ENCODE measurements around the gene RNASET2. TPM values are rescaled to one million over a fixed set of nuclear protein-coding genes. Genes with fewer than 3 reads are reported as not detected.

Gene RNASET2
- total RNA-seq, 1 donor, result 22.5 TPM

DNA sequence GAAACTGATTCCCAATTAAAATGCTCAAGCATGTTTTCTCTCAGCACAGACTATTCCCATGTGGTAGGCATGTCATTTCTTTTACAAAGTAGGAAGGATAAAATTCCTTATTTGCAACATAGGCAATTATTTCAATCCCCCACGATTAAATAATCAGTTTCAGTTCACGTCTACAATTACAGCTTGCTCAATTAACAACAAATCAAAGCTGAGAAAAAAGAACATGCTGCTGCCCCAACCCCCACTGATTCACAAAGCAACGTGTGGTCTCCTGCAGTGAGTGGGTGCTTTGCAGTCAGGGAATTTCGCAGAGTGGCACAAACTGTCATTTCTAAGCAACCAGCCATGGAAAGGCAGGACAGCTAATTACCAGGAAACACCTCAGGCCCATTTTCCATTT is 17.0 kb downstream of the RNASET2 start:
- TF ChIP-seq, protein P1, sequence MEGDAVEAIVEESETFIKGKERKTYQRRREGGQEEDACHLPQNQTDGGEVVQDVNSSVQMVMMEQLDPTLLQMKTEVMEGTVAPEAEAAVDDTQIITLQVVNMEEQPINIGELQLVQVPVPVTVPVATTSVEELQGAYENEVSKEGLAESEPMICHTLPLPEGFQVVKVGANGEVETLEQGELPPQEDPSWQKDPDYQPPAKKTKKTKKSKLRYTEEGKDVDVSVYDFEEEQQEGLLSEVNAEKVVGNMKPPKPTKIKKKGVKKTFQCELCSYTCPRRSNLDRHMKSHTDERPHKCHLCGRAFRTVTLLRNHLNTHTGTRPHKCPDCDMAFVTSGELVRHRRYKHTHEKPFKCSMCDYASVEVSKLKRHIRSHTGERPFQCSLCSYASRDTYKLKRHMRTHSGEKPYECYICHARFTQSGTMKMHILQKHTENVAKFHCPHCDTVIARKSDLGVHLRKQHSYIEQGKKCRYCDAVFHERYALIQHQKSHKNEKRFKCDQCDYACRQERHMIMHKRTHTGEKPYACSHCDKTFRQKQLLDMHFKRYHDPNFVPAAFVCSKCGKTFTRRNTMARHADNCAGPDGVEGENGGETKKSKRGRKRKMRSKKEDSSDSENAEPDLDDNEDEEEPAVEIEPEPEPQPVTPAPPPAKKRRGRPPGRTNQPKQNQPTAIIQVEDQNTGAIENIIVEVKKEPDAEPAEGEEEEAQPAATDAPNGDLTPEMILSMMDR (IDR thresholded peaks at IDR 0.05; ENCODE audit: insufficient read depth, low read depth, low read length), result no peak
- no peak for DNase-seq (ENCODE audit: low read depth)
- H3K4me3 ChIP-seq (ENCODE audit: low read depth, low read length), result no peak overlapping the region

- TF ChIP-seq, protein P1 (IDR thresholded peaks at IDR 0.05; ENCODE audit: insufficient read depth, low read depth, low read length), result no peak
- H3K4me3 ChIP-seq (ENCODE audit: low read depth, low read length), result no peak overlapping the region
- DNase-seq (ENCODE audit: low read depth), result no peak
These were observed 17.6 kb downstream of the RNASET2 start for GRCh38 chr6:166938704-166939103.

DNA sequence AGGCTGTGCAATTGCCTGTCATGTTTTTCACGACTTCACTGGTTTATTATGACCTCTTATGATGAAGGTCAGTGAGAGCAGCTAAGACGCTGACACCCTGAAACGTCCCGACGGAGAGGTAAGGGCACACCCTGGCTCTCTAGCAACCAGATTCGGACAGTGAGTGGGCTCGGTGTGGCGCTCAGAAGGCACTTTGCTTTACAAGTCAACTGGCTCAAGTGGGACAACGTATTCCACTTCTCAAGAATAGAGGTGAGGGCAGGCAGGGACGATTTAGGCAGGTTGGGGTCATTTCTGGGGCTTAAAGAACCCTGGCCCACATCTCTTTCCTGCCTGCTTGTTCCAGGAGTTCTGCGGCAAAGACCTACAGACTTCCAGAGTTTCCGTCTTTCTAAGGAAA is 18.2 kb downstream of the RNASET2 start:
- TF ChIP-seq, protein P1 (IDR thresholded peaks at IDR 0.05; ENCODE audit: insufficient read depth, low read depth, low read length), result no peak
- no peak overlapping the region for H3K4me3 ChIP-seq (ENCODE audit: low read depth, low read length)
- no peak for DNase-seq (ENCODE audit: low read depth)

GRCh38 chr6:166937746-166938145 is 18.6 kb downstream of the RNASET2 start:
- TF ChIP-seq, protein P1 (IDR thresholded peaks at IDR 0.05; ENCODE audit: insufficient read depth, low read depth, low read length), result no peak
- H3K4me3 ChIP-seq (ENCODE audit: low read depth, low read length), result no peak overlapping the region
- no peak for DNase-seq (ENCODE audit: low read depth)

GRCh38 chr6:166936079-166936787 is 20.1 kb downstream of the RNASET2 start:
- TF ChIP-seq, protein P1 (IDR thresholded peaks at IDR 0.05; ENCODE audit: insufficient read depth, low read depth, low read length), result no peak
- DNase-seq (ENCODE audit: low read depth), result no peak
- no peak overlapping the region for H3K4me3 ChIP-seq (ENCODE audit: low read depth, low read length)

DNA sequence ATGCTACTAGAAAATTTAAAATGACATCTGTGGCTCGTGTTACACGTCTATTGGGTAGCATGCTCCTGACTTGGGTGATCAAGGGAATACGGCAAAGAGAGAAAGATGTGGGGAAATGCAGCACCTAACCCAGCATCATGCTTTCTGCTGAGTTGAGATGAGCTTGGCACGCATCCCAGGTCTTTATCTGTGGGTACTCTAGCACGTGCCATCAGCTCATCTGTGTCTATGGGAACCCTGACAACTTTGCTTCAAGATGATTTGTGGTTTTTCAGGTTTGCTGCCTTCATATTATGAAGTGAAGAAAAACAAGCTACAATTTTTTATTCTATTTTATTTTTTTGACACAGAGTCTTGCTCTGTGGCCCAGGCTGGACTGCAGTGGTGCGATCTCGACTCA is 21.0 kb downstream of the RNASET2 start:
- TF ChIP-seq, protein P1 (IDR thresholded peaks at IDR 0.05; ENCODE audit: insufficient read depth, low read depth, low read length), result no peak
- no peak for DNase-seq (ENCODE audit: low read depth)
- no peak overlapping the region for H3K4me3 ChIP-seq (ENCODE audit: low read depth, low read length)

- TF ChIP-seq, protein P1 (IDR thresholded peaks at IDR 0.05; ENCODE audit: insufficient read depth, low read depth, low read length), result no peak
These were observed 22.2 kb downstream of the RNASET2 start for GRCh38 chr6:166934174-166934573.

More at GRCh38 chr6:166934174-166934573, 22.2 kb downstream of the RNASET2 start:
- DNase-seq (ENCODE audit: low read depth), result no peak
- H3K4me3 ChIP-seq (ENCODE audit: low read depth, low read length), result no peak overlapping the region

All from fibroblast of villous mesenchyme (primary cell).